ENCODE measurements around the gene ZNF273.
A peak's percentile ranks its signal among the peaks of the same experiment; 100 is the strongest.
"Not testable (repeated sequence)": the region's sequence is repeated elsewhere in the genome, so short reads cannot be mapped to it uniquely, and the experiment has no call there.

ZNF273 gene

GRCh38 chr7:64946772-64947171 is 43.7 kb downstream of the ZNF273 start:
- DNase-seq (ENCODE audit: low spot score) = peak; percentile 44

DNA sequence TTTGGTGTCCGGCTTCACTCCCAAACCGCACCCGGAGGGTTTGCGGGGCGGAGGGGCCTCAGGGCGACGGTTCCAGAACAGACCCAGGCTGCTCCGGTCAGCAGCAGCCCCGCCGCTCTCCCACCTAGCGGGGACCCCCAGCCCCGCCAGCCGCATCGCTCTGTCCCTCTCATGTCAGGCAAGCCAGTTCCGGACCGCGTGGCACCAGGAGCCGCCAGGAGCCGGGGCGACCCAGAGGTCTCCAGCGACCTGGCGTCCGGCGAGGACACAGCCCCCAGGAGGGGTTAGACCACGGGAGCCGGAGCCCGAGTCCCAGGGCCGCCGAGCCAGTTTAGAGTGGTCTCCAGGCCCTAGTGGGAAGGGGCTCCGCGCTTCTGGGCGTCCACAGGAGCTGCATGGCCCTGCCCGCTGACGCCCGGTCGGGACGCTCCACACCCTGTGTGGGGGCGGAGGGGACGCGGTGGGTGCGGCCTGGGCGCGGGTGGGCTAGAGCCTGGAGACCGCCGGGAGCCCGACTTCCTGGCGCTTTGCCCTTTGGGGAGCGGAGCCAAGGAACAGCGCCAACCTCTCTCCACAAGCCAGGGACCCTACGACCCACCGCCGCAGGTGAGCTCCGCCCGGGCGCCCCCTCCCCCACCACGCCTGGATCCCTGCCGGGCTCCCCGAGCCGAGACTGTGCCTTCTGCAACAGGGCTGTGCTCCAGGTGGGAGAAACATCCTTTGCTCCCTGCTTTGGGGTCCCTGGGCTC is 44.4 kb downstream of the ZNF273 start:
- no peak for DNase-seq (ENCODE audit: low spot score)

- not testable (repeated sequence) for DNase-seq (ENCODE audit: low spot score)
These were observed 45.7 kb downstream of the ZNF273 start for GRCh38 chr7:64948774-64949173.

- DNase-seq (ENCODE audit: low spot score) = not testable (repeated sequence)
These were observed 47.6 kb downstream of the ZNF273 start for GRCh38 chr7:64950673-64951072.

GRCh38 chr7:64951250-64951848 is 48.3 kb downstream of the ZNF273 start:
- peak; percentile 86 for DNase-seq (ENCODE audit: low spot score)

GRCh38 chr7:64959072-64959747 is 56.1 kb downstream of the ZNF273 start:
- DNase-seq (ENCODE audit: low spot score) = peak; percentile 20

DNA sequence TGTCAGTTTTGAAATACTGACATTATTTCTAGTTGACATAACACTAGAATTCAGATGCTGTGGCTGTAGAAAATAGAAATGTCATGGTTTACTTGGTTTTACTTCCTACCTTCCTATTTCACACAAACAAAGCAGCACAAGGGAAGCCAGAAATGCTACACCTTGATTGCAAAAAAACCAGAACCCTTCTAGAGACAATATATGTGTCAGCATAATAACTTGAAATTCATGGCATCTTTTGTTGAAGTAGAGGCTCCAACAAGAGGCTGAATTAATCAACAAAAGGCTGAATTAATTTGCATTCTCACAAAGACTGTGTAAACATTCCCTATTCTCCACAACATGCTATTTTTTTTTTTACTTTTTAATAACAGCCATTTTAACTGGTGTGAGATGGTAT is 62.5 kb downstream of the ZNF273 start:
- no peak for DNase-seq (ENCODE audit: low spot score)

DNA sequence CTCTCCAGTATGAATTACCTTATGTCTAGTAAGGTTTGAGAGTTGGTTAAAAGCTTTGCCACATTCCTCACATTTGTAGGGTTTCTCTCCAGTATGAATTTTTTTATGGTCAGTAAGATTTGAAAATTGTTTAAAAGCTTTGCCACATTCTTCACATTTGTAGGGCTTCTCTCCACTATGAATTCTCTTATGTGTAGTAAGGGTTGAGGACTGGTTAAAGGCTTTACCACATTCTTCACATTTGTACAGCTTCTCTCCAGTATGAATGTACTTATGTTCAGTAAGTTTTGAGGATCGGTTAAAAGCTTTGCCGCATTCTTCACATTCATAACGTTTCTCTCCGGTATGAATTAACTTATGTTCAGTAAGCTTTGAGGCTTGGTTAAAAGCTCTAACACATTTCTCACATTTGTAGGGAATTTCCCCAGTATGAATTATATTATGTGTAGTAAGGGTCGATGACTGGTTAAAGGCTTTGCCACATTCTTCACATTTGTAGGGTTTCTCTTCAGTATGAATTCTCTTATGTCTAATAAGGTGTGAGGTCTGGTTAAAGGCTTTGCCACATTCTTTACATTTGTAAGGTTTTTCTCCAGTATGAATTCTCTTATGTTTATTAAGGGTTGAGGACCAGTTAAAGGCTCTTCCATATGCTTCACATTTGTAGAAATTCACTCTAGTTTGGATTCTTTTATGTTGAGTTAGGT is 75.6 kb downstream of the ZNF273 start:
- no peak for DNase-seq (ENCODE audit: low spot score)

All from NAMALWA (cell line).